Hepatocyte (in vitro differentiated cells): ENCODE data around the gene ERO1B. TPM values are rescaled to one million over a fixed set of nuclear protein-coding genes. Genes with fewer than 3 reads are reported as not detected.

ENCODE experiments used
- DNase-seq: peaks from one replicate; pipeline ENCODE4 v3.0.0-alpha.2; 2016; ENCODE audit warnings: low spot score
- H2AFZ ChIP-seq: fragments of 200-600 bp; sonication (generic); 2 replicates; pipeline ENCODE4 v1.6.0; 2016; ENCODE audit warnings: antibody characterized with exemption, mild to moderate bottlenecking
- H3K27ac ChIP-seq: fragments of 200-600 bp; sonication (generic); 2 replicates; pipeline ENCODE4 v1.5.1; 2016; ENCODE audit warnings: mild to moderate bottlenecking
- H3K27me3 ChIP-seq: fragments of 200-600 bp; sonication (generic); 2 replicates; pipeline ENCODE4 v1.6.1; 2016
- H3K36me3 ChIP-seq: fragments of 200-600 bp; sonication (generic); replicated peaks from 2 replicates; pipeline ENCODE4 v1.5.1; 2016; ENCODE audit warnings: low read depth; ENCODE audit not compliant: insufficient read depth
- H3K4me1 ChIP-seq: fragments of 200-600 bp; sonication (generic); 2 replicates; pipeline ENCODE4 v1.5.1; 2016; ENCODE audit warnings: mild to moderate bottlenecking, moderate library complexity; ENCODE audit not compliant: insufficient read depth
- H3K4me2 ChIP-seq: fragments of 200-600 bp; sonication (generic); 2 replicates; pipeline ENCODE4 v1.6.0; 2016
- H3K4me3 ChIP-seq: fragments of 200-600 bp; sonication (generic); 2 replicates; pipeline ENCODE4 v1.5.1; 2016; ENCODE audit warnings: mild to moderate bottlenecking
- H3K79me2 ChIP-seq: fragments of 200-600 bp; sonication (generic); 2 replicates; pipeline ENCODE4 v1.6.0; 2017; ENCODE audit warnings: mild to moderate bottlenecking
- H3K9me2 ChIP-seq: fragments of 200-600 bp; sonication (generic); replicated peaks from 2 replicates; pipeline ENCODE4 v1.6.0; 2017; ENCODE audit warnings: mild to moderate bottlenecking; ENCODE audit not compliant: insufficient read depth
- H3K9me3 ChIP-seq: fragments of 200-600 bp; sonication (generic); 2 replicates; pipeline ENCODE4 v1.5.1; 2016; ENCODE audit warnings: low read depth, mild to moderate bottlenecking
- H4K20me1 ChIP-seq: fragments of 200-600 bp; sonication (generic); 2 replicates; pipeline ENCODE4 v1.6.0; 2016; ENCODE audit warnings: mild to moderate bottlenecking; ENCODE audit not compliant: insufficient read depth, poor library complexity, severe bottlenecking
- CTCF ChIP-seq: fragments of 200-600 bp; sonication (generic); IDR thresholded peaks from 2 replicates; pipeline ENCODE4 v1.5.1; 2016; ENCODE audit warnings: antibody characterized with exemption, mild to moderate bottlenecking; ENCODE audit not compliant: poor library complexity
- EZH2 ChIP-seq: fragments of 200-600 bp; sonication (generic); IDR thresholded peaks from 2 replicates; pipeline ENCODE4 v1.6.1; 2016; ENCODE audit warnings: antibody characterized with exemption, mild to moderate bottlenecking, borderline replicate concordance
- EZH2phosphoT487 ChIP-seq: fragments of 200-600 bp; sonication (generic); IDR thresholded peaks from one replicate; pipeline ENCODE4 v1.6.1; 2018; ENCODE audit warnings: antibody characterized with exemption, mild to moderate bottlenecking, low read depth, moderate library complexity; ENCODE audit not compliant: unreplicated experiment, severe bottlenecking
- WGBS: methylation state at CpG from one replicate; pipeline ENCODE4 v1.1.6; 2016; ENCODE audit warnings: low lambda C conversion rate; ENCODE audit errors: missing lambda C conversion rate; 5-methylcytosine and 5-hydroxymethylcytosine counted together
- polyA plus RNA-seq: library from polyadenylated mRNA; unstranded; fragments of >200 nt; fragmentation: Nextera tagmentation; extraction: Ambion mirVana; gene quantifications from 2 replicates; pipeline ENCODE4 v1.2.1, GENCODE V29; 2016
- total RNA-seq: library from RNA; depleted of rRNA; stranded (reverse); fragments of >200 nt; gene quantifications from 2 replicates; pipeline ENCODE4 v1.2.3, GENCODE V29; 2014

ERO1B gene
- total and polyA plus RNA-seq, 2 experiments from 2014 or later = 3.6 to 5.8 TPM

GRCh38 chr1:236258114-236258622 is 23.6 kb downstream of the ERO1B start:
- no peaks in the 10 kb centered on the region for H4K20me1 ChIP-seq
- WGBS = 93% methylated on average over 4 of the region's 4 CpGs
- H3K9me2 ChIP-seq = no peaks in the 10 kb centered on the region
- H3K4me3 ChIP-seq = no peak overlapping the region
- no peak overlapping the region for H3K4me2 ChIP-seq
- H3K27me3 ChIP-seq = no peaks in the 10 kb centered on the region
- H3K79me2 ChIP-seq = no peaks in the 10 kb centered on the region
- no peak overlapping the region for H2AFZ ChIP-seq
- no peak for DNase-seq
- no peaks in the 10 kb centered on the region for H3K4me1 ChIP-seq
- H3K36me3 ChIP-seq = no peaks in the 10 kb centered on the region
- no peaks in the 10 kb centered on the region for H3K9me3 ChIP-seq
- no peak overlapping the region for H3K27ac ChIP-seq
- no peak for TF ChIP-seq CTCF
- no peak for TF ChIP-seq EZH2
- no peak for TF ChIP-seq EZH2phosphoT487

GRCh38 chr1:236257216-236257615 is 24.5 kb downstream of the ERO1B start:
- Histone ChIP-seq H2AFZ (no peak overlapping the region), H3K4me1 (no peaks in the 10 kb centered on the region), H4K20me1 (no peaks in the 10 kb centered on the region), H3K9me3 (no peaks in the 10 kb centered on the region), H3K4me3 (no peak overlapping the region), H3K27me3 (no peaks in the 10 kb centered on the region), H3K9me2 (no peaks in the 10 kb centered on the region), H3K27ac (no peak overlapping the region), H3K36me3 (no peaks in the 10 kb centered on the region), H3K79me2 (no peaks in the 10 kb centered on the region), H3K4me2 (no peak overlapping the region)
- DNase-seq = no peak
- TF ChIP-seq EZH2 (no peak), CTCF (no peak), EZH2phosphoT487 (no peak)

GRCh38 chr1:236253918-236254637 is 27.7 kb downstream of the ERO1B start:
- Histone ChIP-seq H3K27ac (no peak overlapping the region), H2AFZ (no peak overlapping the region)

More at GRCh38 chr1:236253918-236254637, 27.7 kb downstream of the ERO1B start:
- 71% methylated on average over 4 of the region's 4 CpGs for WGBS
- Histone ChIP-seq H3K4me3 (no peak overlapping the region), H3K36me3 (no peaks in the 10 kb centered on the region), H4K20me1 (no peaks in the 10 kb centered on the region), H3K4me1 (no peaks in the 10 kb centered on the region), H3K4me2 (no peak overlapping the region), H3K9me2 (no peaks in the 10 kb centered on the region), H3K9me3 (no peaks in the 10 kb centered on the region), H3K27me3 (no peaks in the 10 kb centered on the region), H3K79me2 (no peaks in the 10 kb centered on the region)
- no peak for TF ChIP-seq EZH2phosphoT487
- no peak for TF ChIP-seq EZH2
- no peak for TF ChIP-seq CTCF
- DNase-seq = no peak
